B cell (primary cell): ENCODE results near the gene PTCHD4. TPM values are rescaled to one million over a fixed set of nuclear protein-coding genes. Genes with fewer than 3 reads are reported as not detected.

ENCODE experiments used
- ATAC-seq: fragments of 200-7000 bp; cut with Tn5 transposase; one replicate; pipeline ENCODE4 v1.10.0; 2021; ENCODE audit warnings: low read depth, mild to moderate bottlenecking, moderate number of reproducible peaks, moderate library complexity
- CTCF ChIA-PET: fragments of 350-600 bp; sonication (Branson Sonifier 250); formaldehyde crosslinking; loops from one replicate; lab custom pipeline; 2021; ENCODE audit warnings: antibody characterized with exemption, inconsistent platforms; lab: Charles Lee
- POLR2A ChIA-PET: fragments of 350-600 bp; sonication (Branson Sonifier 250); formaldehyde crosslinking; loops from one replicate; lab custom pipeline; 2021; ENCODE audit warnings: antibody characterized with exemption; lab: Charles Lee
- DNase-seq: peaks from one replicate; pipeline ENCODE4 v3.0.0; 2013
- H2AFZ ChIP-seq: 2 replicates; pipeline ENCODE4 v1.6.1; 2012; ENCODE audit warnings: mild to moderate bottlenecking, low read depth, low read length; ENCODE audit not compliant: insufficient read depth, poor library complexity, severe bottlenecking
- H3K27ac ChIP-seq, 2 donors: 1 replicate in 1 of 2; 2 replicates in 1 of 2; pipeline ENCODE4 v1.5.1; 2012 to 2013; ENCODE audit warnings: low read length in 2 of 2, mild to moderate bottlenecking in 2 of 2, moderate library complexity in 1 of 2
- H3K27me3 ChIP-seq, 4 experiments: fragments of 200-600 bp in 1 of 4; sonication (generic) in 1 of 4; replicated peaks in 1 of 4; 1 replicate in 2 of 4; 2 replicates in 2 of 4; pipeline versions ENCODE4 v1.6.1 to v1.7.0; 2013 to 2016; ENCODE audit warnings: low read length in 3 of 4, mild to moderate bottlenecking in 2 of 4, mixed read lengths in 1 of 4, moderate library complexity in 1 of 4; ENCODE audit not compliant: insufficient read depth in 4 of 4, control insufficient read depth in 3 of 4; ENCODE audit errors: control extremely low read depth in 1 of 4
- H3K36me3 ChIP-seq, 2 experiments: replicated peaks in 1 of 2; 1 replicate in 1 of 2; 2 replicates in 1 of 2; pipeline versions ENCODE4 v1.6.1 to v1.7.1; 2013; ENCODE audit warnings: low read length in 1 of 2; ENCODE audit not compliant: insufficient read depth in 2 of 2, control insufficient read depth in 1 of 2; ENCODE audit errors: control extremely low read depth in 1 of 2, extremely low read depth in 1 of 2
- H3K4me1 ChIP-seq, 2 donors: fragments of 200-600 bp in 1 of 2; sonication (generic) in 1 of 2; 1 replicate in 1 of 2; 2 replicates in 1 of 2; pipeline versions ENCODE4 v1.5.1 to v1.6.1; 2013 to 2017; ENCODE audit warnings: low read length in 2 of 2; ENCODE audit not compliant: control insufficient read depth in 2 of 2, insufficient read depth in 2 of 2
- H3K4me2 ChIP-seq: replicated peaks from 2 replicates; pipeline ENCODE3; 2012; ENCODE audit warnings: mild to moderate bottlenecking, low read depth, low read length; ENCODE audit not compliant: poor library complexity, severe bottlenecking
- H3K4me3 ChIP-seq, 5 experiments: fragments of 200-600 bp in 1 of 5; sonication (generic) in 1 of 5; 1 replicate in 3 of 5; 2 replicates in 2 of 5; pipeline versions ENCODE4 v1.5.1 to v1.7.0; 2011 to 2016; ENCODE audit warnings: low read length in 4 of 5, mild to moderate bottlenecking in 4 of 5, low read depth in 2 of 5, control low read depth in 1 of 5, moderate library complexity in 1 of 5; ENCODE audit not compliant: insufficient read depth in 1 of 5; ENCODE audit errors: control extremely low read depth in 1 of 5, extremely low read depth in 1 of 5
- H3K79me2 ChIP-seq: fragments of 200-600 bp; sonication (generic); one replicate; pipeline ENCODE4 v1.6.0; 2016; ENCODE audit warnings: low read length; ENCODE audit not compliant: control insufficient read depth, insufficient read depth
- H3K9ac ChIP-seq: fragments of 200-600 bp; sonication (generic); 2 replicates; pipeline ENCODE4 v1.6.1; 2017; ENCODE audit warnings: mild to moderate bottlenecking, low read length, moderate library complexity
- H3K9me3 ChIP-seq, 3 donors: one replicate each; pipeline versions ENCODE4 v1.6.1 to v1.7.1; 2013; ENCODE audit warnings: low read length in 2 of 3; ENCODE audit not compliant: control insufficient read depth in 2 of 3, insufficient read depth in 1 of 3; ENCODE audit errors: control extremely low read depth in 1 of 3
- H4K20me1 ChIP-seq: 2 replicates; pipeline ENCODE4 v1.6.0; 2012; ENCODE audit warnings: mild to moderate bottlenecking, low read length; ENCODE audit not compliant: insufficient read depth, control insufficient read depth, poor library complexity, severe bottlenecking
- H3K27ac Mint-ChIP-seq: one replicate; pipeline ENCODE4 v1.8.0; 2021; ENCODE audit warnings: mixed read lengths
- H3K27me3 Mint-ChIP-seq: one replicate; pipeline ENCODE4 v1.8.0; 2021; ENCODE audit warnings: mixed read lengths
- H3K4me1 Mint-ChIP-seq: one replicate; pipeline ENCODE4 v1.8.0; 2021; ENCODE audit warnings: mixed read lengths
- H3K4me3 Mint-ChIP-seq: one replicate; pipeline ENCODE4 v1.8.0; 2021; ENCODE audit warnings: mixed read lengths
- H3K9me3 Mint-ChIP-seq: one replicate; pipeline ENCODE4 v1.8.0; 2022; ENCODE audit warnings: mixed read lengths; ENCODE audit not compliant: insufficient read depth
- CTCF ChIP-seq: fragments of 200-600 bp; IDR thresholded peaks from one replicate; pipeline ENCODE4 v1.8.0; 2022; ENCODE audit warnings: antibody characterized with exemption, mild to moderate bottlenecking
- EZH2 ChIP-seq: IDR thresholded peaks from 2 replicates; pipeline ENCODE4 v1.6.1; 2012; ENCODE audit warnings: borderline replicate concordance, low read depth, mild to moderate bottlenecking, moderate library complexity, low read length; ENCODE audit not compliant: insufficient read depth, poor library complexity, severe bottlenecking
- WGBS: methylation state at CpG from one replicate; pipeline ENCODE4 v1.1.5; 2013; ENCODE audit warnings: missing lambda C conversion rate; ENCODE audit not compliant: insufficient coverage; 5-methylcytosine and 5-hydroxymethylcytosine counted together
- intact Hi-C: fragments of 100-400 bp; cut with micrococcal nuclease; formaldehyde crosslinking; loops from one replicate; pipeline ENCODE4 v1.10.0; 2022
- polyA plus RNA-seq: library from polyadenylated mRNA; depleted of rRNA; stranded (reverse); fragments of >200 nt; gene quantifications from 2 replicates; pipeline ENCODE4 v1.2.3, GENCODE V29; 2012
- total RNA-seq, 2 donors: library from RNA; stranded (reverse); fragments of 120-200 nt in 1 of 2; gene quantifications; 1 replicate in 1 of 2; 2 replicates in 1 of 2; pipeline versions ENCODE4 v1.2.3 to v1.2.4, GENCODE V29; 2013 to 2022

PTCHD4 gene
- total and polyA plus RNA-seq, 2 donors (not counting 1 experiment from before 2014, with no cell fraction given) = not detected

DNA sequence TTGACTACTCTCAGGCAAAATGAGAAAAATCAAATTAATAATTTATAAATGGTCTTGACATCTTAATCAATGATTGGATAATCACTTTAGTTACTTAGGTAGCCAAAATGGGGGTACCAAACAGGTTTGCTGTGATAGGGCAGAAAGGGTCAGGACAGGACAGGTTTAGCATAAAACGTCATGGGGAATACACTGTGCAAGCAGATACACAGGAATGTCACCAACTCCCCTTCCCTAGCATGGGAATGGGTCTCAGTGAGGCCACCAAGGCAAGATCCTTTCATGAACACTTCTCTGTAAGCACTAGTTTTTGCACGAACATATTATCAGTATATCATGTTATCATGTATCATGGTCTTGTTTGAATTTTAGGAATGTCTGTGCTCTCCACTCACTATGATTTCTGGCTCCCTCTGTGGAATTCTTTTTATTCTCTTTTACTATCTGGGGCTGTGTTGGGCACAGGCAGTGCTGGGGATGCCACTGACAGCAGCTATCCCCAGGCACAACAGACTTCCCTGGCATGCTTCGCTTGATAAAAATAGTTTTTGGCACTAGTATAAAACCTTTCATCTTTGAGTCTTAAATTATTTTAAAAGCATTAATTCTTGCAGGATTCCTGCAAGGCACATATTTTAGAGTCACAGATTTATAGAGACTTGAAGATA lies 18.3 kb downstream of the PTCHD4 start:
- H3K79me2 ChIP-seq = no peaks in the 10 kb centered on the region
- H4K20me1 ChIP-seq = no peaks in the 10 kb centered on the region
- no peaks in the 10 kb centered on the region for H3K27me3 ChIP-seq
- Mint-ChIP-seq H3K27ac (no peak overlapping the region), H3K9me3 (no peaks in the 10 kb centered on the region), H3K4me3 (no peak overlapping the region), H3K27me3 (no peaks in the 10 kb centered on the region), H3K4me1 (no peaks in the 10 kb centered on the region)
- DNase-seq (no peak), ATAC-seq (no peak)
- CTCF ChIA-PET = no interaction called here
- H3K4me1 ChIP-seq = no peaks in the 10 kb centered on the region
- no peaks in the 10 kb centered on the region for H3K36me3 ChIP-seq
- no peak overlapping the region for H2AFZ ChIP-seq
- TF ChIP-seq CTCF (no peak), EZH2 (no peak)
- H3K4me3 ChIP-seq = no peak overlapping the region
- POLR2A ChIA-PET = no interaction called here
- H3K9me3 ChIP-seq = no peaks in the 10 kb centered on the region
- H3K9ac ChIP-seq = no peak overlapping the region
- 100% methylated on average over 1 of the region's 3 CpGs for WGBS
- no peak overlapping the region for H3K4me2 ChIP-seq
- intact Hi-C loops = no loop called here
- H3K27ac ChIP-seq = no peak overlapping the region

- H3K79me2 ChIP-seq = no peaks in the 10 kb centered on the region
- Mint-ChIP-seq H3K4me3 (no peak overlapping the region), H3K27me3 (no peaks in the 10 kb centered on the region), H3K9me3 (no peaks in the 10 kb centered on the region), H3K4me1 (no peaks in the 10 kb centered on the region), H3K27ac (no peak overlapping the region)
- no peaks in the 10 kb centered on the region for H3K4me1 ChIP-seq
- H3K27me3 ChIP-seq = no peaks in the 10 kb centered on the region
- CTCF ChIA-PET = no interaction called here
- TF ChIP-seq CTCF (no peak), EZH2 (no peak)
- DNase-seq (no peak), ATAC-seq (no peak)
- H3K36me3 ChIP-seq = no peaks in the 10 kb centered on the region
- H2AFZ ChIP-seq = no peak overlapping the region
- no peaks in the 10 kb centered on the region for H3K9me3 ChIP-seq
- no peak overlapping the region for H3K4me3 ChIP-seq
- H3K9ac ChIP-seq = no peak overlapping the region
- POLR2A ChIA-PET = no interaction called here
- no peaks in the 10 kb centered on the region for H4K20me1 ChIP-seq
- intact Hi-C loops = no loop called here
- WGBS = 85% methylated on average over 2 of the region's 4 CpGs
- H3K27ac ChIP-seq = no peak overlapping the region
- no peak overlapping the region for H3K4me2 ChIP-seq
Observed at GRCh38 chr6:48090546-48090945, 20.5 kb downstream of the PTCHD4 start.
